ENCODE data around the gene TFDP2. TPM values are rescaled to one million over a fixed set of nuclear protein-coding genes. Genes with fewer than 3 reads are reported as not detected.
"Not testable (repeated sequence)": the region's sequence is repeated elsewhere in the genome, so short reads cannot be mapped to it uniquely, and the experiment has no call there.

The TFDP2 gene
- total RNA-seq, 1 donor from 2014 or later = 41.3 TPM

GRCh38 chr3:142013326-142013980 lies 135.9 kb downstream of the TFDP2 start:
- DNase-seq (no peak), ATAC-seq (no peak)
- no peak overlapping the region for H3K4me3 ChIP-seq
- no peak for TF ChIP-seq CTCF (IDR thresholded peaks at IDR 0.05)
- H3K27ac ChIP-seq = no peak overlapping the region
- no peaks in the 10 kb centered on the region for H3K4me1 ChIP-seq
- no peaks in the 10 kb centered on the region for H3K36me3 ChIP-seq
- no peaks in the 10 kb centered on the region for H3K9me3 ChIP-seq
- H3K27me3 ChIP-seq (ENCODE audit: low read depth) = no peaks in the 10 kb centered on the region
- intact Hi-C loops (cut with DNase I) = no loop called here

- Histone ChIP-seq H3K27ac (no peak overlapping the region), H3K27me3 (ENCODE audit: low read depth) (no peaks in the 10 kb centered on the region), H3K36me3 (no peaks in the 10 kb centered on the region), H3K4me3 (no peak overlapping the region), H3K4me1 (no peaks in the 10 kb centered on the region), H3K9me3 (no peaks in the 10 kb centered on the region)
- intact Hi-C loops (cut with DNase I) = no loop called here
- TF ChIP-seq CTCF (IDR thresholded peaks at IDR 0.05) = no peak
- DNase-seq (no peak), ATAC-seq (no peak)
These were observed 140.3 kb downstream of the TFDP2 start for GRCh38 chr3:142009029-142009428.

- DNase-seq (no peak), ATAC-seq (no peak)
- H3K27ac ChIP-seq = no peak overlapping the region
- intact Hi-C loops (cut with DNase I) = no loop called here
- TF ChIP-seq CTCF (IDR thresholded peaks at IDR 0.05) = no peak
- H3K36me3 ChIP-seq = no peaks in the 10 kb centered on the region
- no peaks in the 10 kb centered on the region for H3K27me3 ChIP-seq (ENCODE audit: low read depth)
- H3K4me3 ChIP-seq = no peak overlapping the region
- no peaks in the 10 kb centered on the region for H3K4me1 ChIP-seq
- H3K9me3 ChIP-seq = no peaks in the 10 kb centered on the region
These were observed 141.5 kb downstream of the TFDP2 start for GRCh38 chr3:142007710-142008399.

- DNase-seq; H3K4me3 ChIP-seq; H3K27ac ChIP-seq; intact Hi-C loops (cut with DNase I); H3K36me3 ChIP-seq; H3K9me3 ChIP-seq; H3K4me1 ChIP-seq; H3K27me3 ChIP-seq (ENCODE audit: low read depth); ATAC-seq: not testable (repeated sequence)
These were observed 144.4 kb downstream of the TFDP2 start for GRCh38 chr3:142004957-142005356.

- no peaks in the 10 kb centered on the region for H3K4me1 ChIP-seq
- DNase-seq (no peak), ATAC-seq (no peak)
- intact Hi-C loops (cut with DNase I) = no loop called here
- H3K36me3 ChIP-seq = no peaks in the 10 kb centered on the region
- no peaks in the 10 kb centered on the region for H3K27me3 ChIP-seq (ENCODE audit: low read depth)
- no peak overlapping the region for H3K27ac ChIP-seq
- no peak for TF ChIP-seq CTCF (IDR thresholded peaks at IDR 0.05)
- H3K9me3 ChIP-seq = no peaks in the 10 kb centered on the region
- no peak overlapping the region for H3K4me3 ChIP-seq
These were observed 145.3 kb downstream of the TFDP2 start for GRCh38 chr3:142004025-142004424.

GRCh38 chr3:142003291-142003690 lies 146.1 kb downstream of the TFDP2 start:
- ATAC-seq = no peak
- TF ChIP-seq CTCF (IDR thresholded peaks at IDR 0.05) = no peak
- intact Hi-C loops (cut with DNase I) = no loop called here

More at GRCh38 chr3:142003291-142003690, 146.1 kb downstream of the TFDP2 start:
- H3K4me1 ChIP-seq = no peaks in the 10 kb centered on the region
- H3K4me3 ChIP-seq = no peak overlapping the region
- H3K9me3 ChIP-seq = no peaks in the 10 kb centered on the region
- DNase-seq = no peak
- no peak overlapping the region for H3K27ac ChIP-seq
- no peaks in the 10 kb centered on the region for H3K27me3 ChIP-seq (ENCODE audit: low read depth)
- H3K36me3 ChIP-seq = no peaks in the 10 kb centered on the region
